ENCODE measurements around the gene C9orf57.
"Not testable (repeated sequence)": the region's sequence is repeated elsewhere in the genome, so short reads cannot be mapped to it uniquely, and the experiment has no call there.

Gene C9orf57

DNA sequence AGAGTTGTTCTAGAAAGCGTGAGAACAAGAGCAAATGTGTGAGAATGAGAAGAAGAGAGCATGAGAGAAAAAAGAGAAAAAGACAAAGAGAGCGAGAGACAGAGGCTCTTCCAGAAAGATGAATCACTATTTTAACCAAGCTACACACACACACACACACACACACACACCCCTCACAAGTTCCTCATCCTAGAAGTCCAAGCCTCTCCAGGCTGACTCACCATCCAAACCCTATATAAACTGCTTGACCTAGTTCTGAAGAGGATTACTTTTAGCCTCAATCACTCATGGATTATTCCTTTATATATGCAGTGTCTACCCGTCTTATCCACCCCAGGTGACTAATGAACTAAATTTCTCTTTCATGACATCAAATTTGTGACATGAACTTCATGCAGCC, 37.6 kb downstream of the C9orf57 start:
- no peak for DNase-seq

DNA sequence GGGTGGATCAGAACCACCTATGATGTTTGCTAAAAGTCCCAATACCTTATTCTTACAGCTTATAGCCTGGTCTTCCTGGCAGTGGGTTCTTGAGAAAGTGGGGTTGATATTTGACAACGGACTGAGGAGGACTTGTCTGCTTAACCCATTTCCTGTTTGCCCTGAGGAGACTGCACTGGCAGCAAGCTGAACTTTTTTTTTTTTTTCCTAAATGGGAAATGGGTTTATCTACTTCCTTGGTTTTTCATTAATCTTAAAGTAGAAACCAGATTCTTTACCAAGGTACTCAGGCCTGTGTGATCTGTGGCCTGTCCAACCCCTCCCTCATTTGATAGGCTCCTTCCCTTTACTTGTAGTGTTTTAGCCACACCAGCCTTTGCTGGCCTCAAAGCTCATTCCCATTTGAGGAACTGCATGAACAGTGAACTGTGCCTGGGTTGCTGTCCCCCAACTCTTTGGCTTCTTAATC, 47.1 kb downstream of the C9orf57 start:
- no peak for DNase-seq

DNA sequence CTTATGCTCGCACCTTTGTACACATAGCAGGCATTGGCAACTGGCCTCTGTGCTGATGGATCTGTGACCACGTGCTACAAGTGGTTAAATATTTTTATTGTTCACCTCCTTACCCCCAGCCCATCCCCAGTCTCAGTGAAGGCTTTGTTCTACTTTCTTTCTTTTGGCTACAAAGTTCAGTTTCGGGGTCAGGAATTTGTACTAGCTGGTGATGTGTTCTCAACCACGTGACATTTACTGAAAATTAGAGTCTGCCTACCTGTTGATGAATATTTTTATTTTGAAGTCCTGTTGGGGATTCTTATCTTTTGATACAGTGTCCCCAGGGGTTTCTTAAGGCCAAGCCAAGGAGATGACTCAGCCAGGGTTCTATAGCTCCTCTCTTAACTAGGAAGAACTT, 47.8 kb downstream of the C9orf57 start:
- no peak for DNase-seq

DNA sequence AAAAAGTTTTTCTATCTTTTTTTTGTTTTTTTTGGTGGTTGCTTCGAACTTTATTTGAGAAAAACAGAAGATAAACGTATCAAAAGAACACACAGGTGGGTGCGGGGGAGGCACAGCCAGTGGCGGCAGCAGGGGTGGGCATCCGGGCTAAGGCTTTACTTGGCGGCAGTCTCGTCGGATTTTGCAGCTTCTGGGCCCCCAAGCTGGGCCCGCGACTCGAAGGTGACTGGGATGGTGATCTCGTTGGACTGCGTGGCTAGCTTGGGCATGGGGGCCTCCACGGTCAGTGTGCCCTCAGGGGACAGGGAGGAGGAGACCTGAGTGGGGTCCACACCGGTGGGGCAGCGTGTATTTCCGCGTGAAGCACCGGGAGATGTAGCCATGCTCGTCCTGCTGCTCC, 52.7 kb downstream of the C9orf57 start:
- not testable (repeated sequence) for DNase-seq

DNA sequence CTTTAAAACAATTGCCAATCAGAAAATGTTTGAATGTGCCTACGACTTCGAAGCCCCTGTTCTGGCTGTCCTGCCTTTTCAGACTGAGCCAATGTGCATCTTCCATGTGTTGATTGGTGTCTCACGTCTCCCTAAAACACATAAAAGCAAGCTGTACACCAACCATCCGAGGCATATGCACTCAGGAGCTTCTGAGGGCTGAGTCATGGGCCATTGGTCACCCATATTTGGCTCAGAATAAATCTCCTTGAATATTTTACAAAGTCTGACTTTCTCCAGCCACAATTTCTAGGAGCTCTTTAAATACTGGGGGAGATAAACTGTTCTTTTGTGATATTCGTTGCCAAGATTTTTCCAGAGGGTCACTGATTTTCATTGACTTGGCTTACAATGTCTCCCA, 53.9 kb downstream of the C9orf57 start:
- no peak for DNase-seq

DNA sequence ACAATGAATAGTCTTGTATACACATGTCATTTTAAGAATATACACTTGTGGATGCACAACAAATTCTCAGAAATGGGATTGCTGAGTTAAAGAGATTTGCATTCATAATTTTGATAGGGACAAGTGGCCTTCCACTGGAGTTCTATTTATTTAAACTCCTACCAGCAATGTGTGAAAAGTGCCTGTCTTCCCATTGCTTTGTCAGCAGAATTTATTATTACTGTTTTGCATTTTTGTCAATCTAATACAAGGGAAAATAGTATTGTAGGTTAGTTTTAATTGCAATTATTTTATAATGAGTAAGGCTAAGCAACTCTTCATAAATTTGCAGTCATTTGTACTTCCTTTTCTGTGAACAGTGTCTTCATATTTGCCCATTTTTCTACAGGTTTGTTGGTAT, 55.0 kb downstream of the C9orf57 start:
- DNase-seq, result no peak

Data from DMS153 (cell line).